NCI-H146 (cell line): Measurements from ENCODE around the gene DCDC2.
"Not testable (repeated sequence)": the region's sequence is repeated elsewhere in the genome, so short reads cannot be mapped to it uniquely, and the experiment has no call there.

Source experiments
- DNase-seq: peaks from one replicate; lab custom pipeline; 2025; lab: John Stamatoyannopoulos, UW

DCDC2 gene

DNA sequence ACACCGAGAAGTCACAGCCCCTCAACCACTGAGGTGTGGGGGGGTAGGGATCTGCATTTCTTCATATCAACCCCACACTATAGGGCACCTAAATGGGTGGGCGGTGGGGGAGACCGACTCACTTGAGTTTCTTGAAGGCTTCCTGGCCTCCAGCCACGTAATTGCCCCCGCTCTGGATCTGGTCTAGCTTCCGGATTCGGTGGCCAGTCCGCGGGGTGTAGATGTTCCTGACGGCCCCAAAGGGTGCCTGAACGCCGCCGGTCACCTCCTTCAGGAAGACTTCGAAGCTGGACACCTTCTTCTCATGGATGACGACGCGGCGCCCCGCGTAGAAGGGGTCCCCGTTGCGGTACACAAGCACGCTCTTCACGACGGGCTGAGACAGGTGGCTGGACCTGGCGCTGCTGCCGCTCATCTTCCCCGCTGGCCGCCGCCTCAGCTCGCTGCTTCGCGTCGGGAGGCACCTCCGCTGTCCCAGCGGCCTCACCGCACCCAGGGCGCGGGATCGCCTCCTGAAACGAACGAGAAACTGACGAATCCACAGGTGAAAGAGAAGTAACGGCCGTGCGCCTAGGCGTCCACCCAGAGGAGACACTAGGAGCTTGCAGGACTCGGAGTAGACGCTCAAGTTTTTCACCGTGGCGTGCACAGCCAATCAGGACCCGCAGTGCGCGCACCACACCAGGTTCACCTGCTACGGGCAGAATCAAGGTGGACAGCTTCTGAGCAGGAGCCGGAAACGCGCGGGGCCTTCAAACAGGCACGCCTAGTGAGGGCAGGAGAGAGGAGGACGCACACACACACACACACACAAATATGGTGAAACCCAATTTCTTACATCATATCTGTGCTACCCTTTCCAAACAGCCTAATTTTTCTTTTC is at the start of gene DCDC2:
Gene DCDC2 (minus strand): TSS at position 724 of the 883 bp plus-strand sequence. CDS start 309 bp downstream, at position 415.
- no peak for DNase-seq

- DNase-seq: no peak
These were observed 47.4 kb upstream of the DCDC2 start for GRCh38 chr6:24405262-24405661.

DNA sequence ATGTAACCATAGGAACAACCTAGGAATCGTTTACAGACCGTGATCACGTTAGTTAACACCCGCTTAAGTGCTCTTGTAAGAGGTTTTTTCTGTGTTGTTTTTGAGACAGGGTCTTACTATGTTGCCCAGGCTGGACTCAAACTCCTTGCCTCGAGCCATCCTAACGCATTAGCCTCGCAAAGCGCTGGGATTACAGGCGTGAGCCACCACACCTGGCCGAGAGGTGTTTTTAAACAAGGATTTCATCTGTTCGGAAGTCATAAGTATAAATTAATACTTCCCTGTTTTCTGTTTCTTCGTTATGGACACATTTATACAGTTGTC is 45.6 kb upstream of the DCDC2 start:
- DNase-seq: no peak

DNA sequence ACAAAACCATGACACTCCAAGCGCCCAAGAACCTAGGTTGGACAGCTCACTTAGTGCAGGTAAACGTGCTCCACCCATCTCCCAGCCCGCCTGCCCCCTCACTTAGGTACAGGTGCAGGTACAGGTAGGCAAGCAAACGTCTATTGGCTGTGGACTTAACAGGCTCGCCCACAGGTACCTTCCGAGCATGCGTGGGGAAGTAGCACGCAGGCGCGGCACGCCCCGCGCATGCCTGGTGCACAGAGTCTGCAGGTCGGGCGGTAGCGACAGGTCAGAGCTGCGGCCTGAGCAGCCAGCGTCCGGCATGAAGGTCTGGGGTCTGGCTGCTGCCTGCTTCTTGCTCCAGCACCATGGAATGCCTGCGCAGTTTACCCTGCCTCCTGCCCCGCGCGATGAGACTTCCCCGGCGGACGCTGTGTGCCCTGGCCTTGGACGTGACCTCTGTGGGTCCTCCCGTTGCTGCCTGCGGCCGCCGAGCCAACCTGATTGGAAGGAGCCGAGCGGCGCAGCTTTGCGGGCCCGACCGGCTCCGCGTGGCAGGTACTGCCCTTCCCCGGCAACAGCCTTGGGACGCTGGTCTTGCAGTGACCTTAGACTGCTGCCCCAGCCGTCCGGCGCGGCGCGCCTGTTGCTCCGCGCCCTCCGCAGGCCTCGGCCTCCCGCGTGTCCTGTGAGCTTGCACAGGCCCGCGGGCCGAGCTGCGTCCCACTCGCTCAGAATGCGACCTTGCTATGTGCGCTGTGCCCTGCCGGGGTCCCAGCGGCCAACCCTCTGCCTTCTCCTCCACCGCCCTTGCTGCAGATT is 45.0 kb upstream of the DCDC2 start, which contains the start of gene MRS2:
Gene MRS2 (plus strand): TSS at position 240 of the 804 bp plus-strand sequence. CDS start 111 bp downstream, at position 351.
- DNase-seq: peak; percentile 98

DNA sequence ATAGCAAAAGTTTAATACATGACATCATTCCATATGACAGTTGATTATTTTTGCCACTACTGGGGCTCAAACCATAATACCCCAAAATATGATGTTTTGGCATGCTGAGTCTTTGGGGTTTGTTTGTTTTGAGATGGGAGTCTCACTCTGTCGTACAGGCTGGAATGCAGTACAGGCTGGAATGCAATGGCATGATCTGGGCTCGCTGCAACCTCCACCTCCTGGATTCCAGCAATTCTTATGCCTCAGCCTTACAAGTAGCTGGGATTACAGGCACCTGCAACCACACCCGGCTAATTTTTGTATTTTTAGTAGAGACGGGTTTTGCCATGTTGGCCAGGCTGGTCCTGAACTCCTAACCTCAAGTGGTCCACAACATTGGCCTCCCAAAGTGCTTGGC is 43.6 kb upstream of the DCDC2 start:
- DNase-seq: no peak

- DNase-seq: peak; percentile 64
These were observed 42.5 kb upstream of the DCDC2 start for GRCh38 chr6:24400045-24401039.

- no peak for DNase-seq
These were observed 39.8 kb upstream of the DCDC2 start for GRCh38 chr6:24397631-24398030.

GRCh38 chr6:24396824-24397223 is 39.0 kb upstream of the DCDC2 start:
- DNase-seq: no peak

DNA sequence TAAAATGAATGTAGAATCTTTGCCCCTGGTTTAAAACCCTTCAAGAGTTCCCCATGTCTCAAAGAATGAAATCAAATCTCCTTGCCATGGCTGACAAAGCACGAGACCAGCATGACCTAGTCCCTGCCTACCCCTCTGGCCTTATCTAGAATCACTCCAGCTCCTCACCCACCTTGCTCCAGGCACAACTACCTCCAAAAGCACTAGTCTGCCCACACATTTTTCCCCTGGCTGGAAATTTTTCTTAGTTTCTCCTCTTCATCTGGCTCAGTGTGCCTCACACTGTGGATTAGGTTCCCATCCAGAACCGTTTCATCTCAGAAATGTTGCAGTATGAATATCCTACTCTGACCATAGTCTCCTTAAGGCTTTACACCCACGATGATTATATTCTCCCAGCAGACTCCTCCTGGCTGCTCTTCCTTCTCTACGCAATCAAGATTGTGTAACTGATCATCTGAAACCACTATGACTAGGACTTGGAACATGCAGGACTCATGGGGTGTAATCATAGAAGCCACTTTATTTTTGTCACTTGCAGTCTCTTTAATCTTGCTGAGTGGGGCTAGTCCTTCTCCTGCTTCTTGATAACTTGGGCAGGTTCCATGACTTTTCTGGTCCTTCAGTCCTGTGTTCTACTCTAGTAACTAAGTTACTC is 37.0 kb upstream of the DCDC2 start:
- no peak for DNase-seq

DNA sequence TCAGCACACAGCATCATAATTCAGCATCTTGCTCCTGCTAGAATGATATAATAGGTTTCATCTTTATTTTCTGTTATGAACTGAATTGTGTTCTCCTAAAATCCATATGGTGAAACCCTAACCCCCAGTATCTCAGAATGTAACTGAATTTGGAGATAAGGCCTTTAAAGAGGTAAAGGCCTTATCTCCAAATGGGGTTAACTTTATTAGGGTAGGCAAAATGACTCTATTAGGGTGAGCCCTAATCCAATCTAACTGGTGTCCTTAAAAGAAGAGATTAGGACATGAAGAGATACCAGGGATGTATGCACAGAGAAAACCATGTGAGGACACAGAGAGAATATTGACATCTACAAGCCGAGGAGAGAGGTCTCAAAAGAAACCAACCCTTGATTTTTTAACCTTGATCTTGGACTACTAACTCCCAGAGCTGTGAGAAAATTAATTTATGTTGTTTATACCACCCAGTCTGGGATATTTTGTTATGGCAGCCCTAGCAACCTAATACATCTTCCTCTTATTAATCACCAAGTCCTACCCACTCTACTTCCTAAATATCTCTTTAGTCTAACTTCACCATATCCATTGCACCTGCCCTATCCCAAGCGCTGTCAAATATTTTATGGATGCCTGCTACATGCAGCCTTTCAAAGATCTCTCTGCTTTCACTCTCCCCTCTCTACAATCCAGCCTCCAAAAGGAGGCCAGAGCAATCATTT is 36.4 kb upstream of the DCDC2 start:
- DNase-seq: no peak

- no peak for DNase-seq
These were observed 34.0 kb upstream of the DCDC2 start for GRCh38 chr6:24391756-24392405.

- DNase-seq: no peak
These were observed 33.3 kb upstream of the DCDC2 start for GRCh38 chr6:24391208-24391607.

GRCh38 chr6:24387818-24388217 is 30.0 kb upstream of the DCDC2 start:
- DNase-seq: no peak

- no peak for DNase-seq
These were observed 27.8 kb upstream of the DCDC2 start for GRCh38 chr6:24385536-24386269.

DNA sequence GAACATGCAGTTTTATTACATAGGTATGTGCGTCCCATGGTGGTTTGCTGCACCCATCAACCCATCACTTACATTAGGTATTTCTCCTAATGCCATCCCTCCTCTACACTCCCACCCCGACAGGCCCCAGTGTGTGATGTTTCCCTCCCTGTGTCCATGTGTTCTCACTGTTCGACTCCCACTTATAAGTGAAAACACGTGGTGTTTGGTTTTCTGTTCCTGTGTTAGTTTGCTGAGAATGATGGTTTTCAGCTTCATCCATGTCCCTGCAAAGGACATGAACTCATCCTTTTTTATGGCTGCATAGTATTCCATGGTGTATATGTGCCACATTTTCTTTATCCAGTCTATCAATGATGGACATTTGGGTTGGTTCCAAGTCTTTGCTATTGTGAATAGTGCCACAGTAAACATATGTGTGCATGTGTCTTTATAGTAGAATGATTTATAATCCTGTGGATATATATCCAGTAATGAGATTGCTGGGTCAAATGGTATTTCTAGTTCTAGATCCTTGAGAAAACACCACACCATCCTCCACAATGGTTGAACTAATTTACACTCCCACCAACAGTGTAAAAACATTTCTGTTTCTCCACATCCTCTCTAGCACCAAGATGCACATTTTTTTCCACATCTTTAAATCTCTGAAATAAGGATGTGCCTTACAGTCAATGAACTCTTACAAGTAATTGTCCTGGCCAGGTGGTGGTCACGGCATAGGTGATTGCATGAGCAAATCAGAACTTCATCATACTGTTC is 26.7 kb upstream of the DCDC2 start:
- not testable (repeated sequence) for DNase-seq

DNA sequence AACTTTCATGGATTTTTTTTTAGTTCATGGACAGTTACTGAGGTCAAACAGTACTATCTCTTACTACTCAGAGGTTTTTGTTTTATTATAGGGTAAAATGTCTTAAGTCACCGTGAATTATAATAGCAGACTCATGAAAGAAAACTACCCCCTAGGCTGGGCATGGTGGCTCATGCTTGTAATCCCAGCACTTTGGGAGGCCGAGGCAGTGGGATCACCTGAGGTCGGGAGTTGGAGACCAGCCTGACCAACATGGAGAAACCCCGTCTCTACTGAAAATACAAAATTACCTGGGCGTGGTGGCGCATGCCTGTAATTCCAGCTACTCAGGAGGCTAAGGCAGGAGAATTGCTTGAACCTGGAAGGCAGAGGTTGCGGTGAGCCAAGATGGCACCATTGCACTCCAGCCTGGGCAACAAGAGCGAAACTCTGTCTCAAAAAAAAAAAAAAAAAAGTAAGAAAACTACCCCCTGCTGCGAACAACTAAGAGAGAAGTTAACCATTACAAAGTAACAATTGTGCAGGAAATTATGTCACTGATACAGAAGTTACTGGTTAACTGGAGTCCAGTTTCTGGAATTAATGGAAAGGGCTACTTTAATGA is 25.1 kb upstream of the DCDC2 start:
- not testable (repeated sequence) for DNase-seq

DNA sequence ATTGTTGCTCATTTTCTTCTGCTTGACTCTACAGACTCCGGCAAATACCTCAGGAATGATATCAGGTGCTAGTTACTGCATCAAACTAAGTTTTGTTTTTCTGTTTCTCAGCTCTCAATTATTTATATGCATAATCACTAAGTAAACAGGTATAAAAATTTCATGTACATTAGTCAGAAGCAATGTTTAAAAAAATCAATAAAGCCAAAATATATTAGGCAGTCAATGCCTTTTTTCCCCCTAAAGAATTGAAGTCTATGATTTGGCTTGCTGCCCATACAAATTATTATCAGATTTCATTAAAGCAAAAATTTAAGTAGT is 24.3 kb upstream of the DCDC2 start:
- DNase-seq: no peak

GRCh38 chr6:24381476-24382219 is 23.8 kb upstream of the DCDC2 start:
- no peak for DNase-seq
